Prostate gland (tissue), 2 donors: ENCODE results near the gene ACACA.

ENCODE experiments used
- CTCF ChIP-seq, 4 experiments: fragments of 200-600 bp in 2 of 4; fragments of 450-650 bp in 2 of 4; sonication (generic) in 2 of 4; IDR thresholded peaks; 1 replicate in 3 of 4; 2 replicates in 1 of 4; pipeline ENCODE4 v1.5.1; 2016 to 2019; ENCODE audit warnings: antibody characterized with exemption in 4 of 4, mild to moderate bottlenecking in 2 of 4, moderate library complexity in 2 of 4
- POLR2AphosphoS5 ChIP-seq: sonication (generic); formaldehyde crosslinking; IDR thresholded peaks from one replicate; pipeline ENCODE4 v1.6.1; 2017; ENCODE audit warnings: antibody characterized with exemption

GRCh38 chr17:37164057-37164456 lies 242.6 kb downstream of the ACACA start:
- TF ChIP-seq CTCF (IDR thresholded peaks at IDR 0.05) (no peak), POLR2AphosphoS5 (no peak)
